GM23338 (cell line): Measurements from ENCODE around the gene FAM89B. TPM values are rescaled to one million over a fixed set of nuclear protein-coding genes. Genes with fewer than 3 reads are reported as not detected.

Experiments
- ATAC-seq: fragments of 200-7000 bp; cut with Tn5 transposase; 3 replicates; pipeline ENCODE4 v1.9.1; 2020
- DNase-seq: peaks from one replicate; pipeline ENCODE4 v3.0.0-alpha.2; 2015; ENCODE audit warnings: low spot score
- H2AFZ ChIP-seq: fragments of 200-600 bp; sonication (generic); 2 replicates; pipeline ENCODE4 v1.8.0; 2016; ENCODE audit warnings: antibody characterized with exemption, mild to moderate bottlenecking, moderate library complexity
- H3F3A ChIP-seq: fragments of 200-600 bp; sonication (generic); replicated peaks from 2 replicates; pipeline ENCODE4 v1.8.0; 2017; ENCODE audit warnings: antibody characterized with exemption, mixed run types, low read depth
- H3K27ac ChIP-seq: fragments of 200-600 bp; sonication (generic); 2 replicates; pipeline ENCODE4 v1.6.1; 2016; ENCODE audit warnings: low read depth
- H3K27me3 ChIP-seq: fragments of 200-600 bp; sonication (generic); 2 replicates; pipeline ENCODE4 v1.8.0; 2016; ENCODE audit warnings: mild to moderate bottlenecking, mixed run types, moderate library complexity; ENCODE audit not compliant: insufficient read depth
- H3K36me3 ChIP-seq: fragments of 200-600 bp; sonication (generic); 2 replicates; pipeline ENCODE4 v1.8.0; 2016; ENCODE audit warnings: mild to moderate bottlenecking; ENCODE audit not compliant: insufficient read depth
- H3K4me1 ChIP-seq: fragments of 200-600 bp; sonication (generic); 2 replicates; pipeline ENCODE4 v1.8.0; 2016; ENCODE audit warnings: mild to moderate bottlenecking, moderate library complexity; ENCODE audit not compliant: insufficient read depth
- H3K4me2 ChIP-seq: fragments of 200-600 bp; sonication (generic); 2 replicates; pipeline ENCODE4 v1.7.1; 2017; ENCODE audit warnings: mixed run types
- H3K4me3 ChIP-seq: fragments of 200-600 bp; sonication (generic); 2 replicates; pipeline ENCODE4 v1.6.1; 2016; ENCODE audit warnings: mixed run types
- H3K79me2 ChIP-seq: fragments of 200-600 bp; sonication (generic); replicated peaks from 2 replicates; pipeline ENCODE4 v1.8.0; 2017; ENCODE audit warnings: mild to moderate bottlenecking; ENCODE audit not compliant: insufficient read depth
- H3K9me2 ChIP-seq: fragments of 200-600 bp; sonication (generic); 2 replicates; pipeline ENCODE4 v1.8.0; 2017; ENCODE audit not compliant: insufficient read depth
- H4K20me1 ChIP-seq: fragments of 200-600 bp; sonication (generic); replicated peaks from 2 replicates; pipeline ENCODE4 v1.8.0; 2017; ENCODE audit warnings: mild to moderate bottlenecking; ENCODE audit not compliant: insufficient read depth
- H3K27ac Mint-ChIP-seq: 2 replicates; pipeline ENCODE4 v1.8.0; 2020; ENCODE audit warnings: inconsistent platforms, mild to moderate bottlenecking, moderate library complexity, mixed read lengths
- H3K27me3 Mint-ChIP-seq: 3 replicates; pipeline ENCODE4 v1.8.0; 2022; ENCODE audit warnings: low read depth, mild to moderate bottlenecking, moderate library complexity, mixed read lengths, inconsistent platforms; ENCODE audit not compliant: insufficient read depth, poor library complexity
- H3K36me3 Mint-ChIP-seq: 3 replicates; pipeline ENCODE4 v1.8.0; 2021; ENCODE audit warnings: low read depth, mild to moderate bottlenecking, inconsistent platforms, moderate library complexity, mixed read lengths
- H3K4me1 Mint-ChIP-seq: 3 replicates; pipeline ENCODE4 v1.8.0; 2020; ENCODE audit warnings: mild to moderate bottlenecking, inconsistent platforms, mixed read lengths
- H3K4me3 Mint-ChIP-seq: 3 replicates; pipeline ENCODE4 v1.8.0; 2021; ENCODE audit warnings: moderate library complexity, mild to moderate bottlenecking, inconsistent platforms, mixed read lengths
- H3K9me3 Mint-ChIP-seq: 3 replicates; pipeline ENCODE4 v1.8.0; 2020; ENCODE audit warnings: moderate library complexity, mild to moderate bottlenecking, inconsistent platforms, mixed read lengths
- EZH2 ChIP-seq: fragments of 200-600 bp; sonication (generic); IDR thresholded peaks from one replicate; pipeline ENCODE4 v1.8.0; 2017; ENCODE audit warnings: antibody characterized with exemption, mild to moderate bottlenecking, low read depth; ENCODE audit not compliant: unreplicated experiment
- POLR2AphosphoS5 ChIP-seq: IDR thresholded peaks from 2 replicates; pipeline ENCODE4 v1.6.1; 2016; ENCODE audit warnings: antibody characterized with exemption, low read depth
- ZNF331 ChIP-seq: fragments of 250-450 bp; sonication (Bioruptor Pico); IDR thresholded peaks from 2 replicates; pipeline ENCODE4 v1.5.0; 2020; ENCODE audit warnings: low read depth, mild to moderate bottlenecking, moderate library complexity
- polyA plus RNA-seq: library from polyadenylated mRNA; unstranded; fragments of >200 nt; fragmentation: Nextera tagmentation; extraction: Ambion mirVana; gene quantifications from 2 replicates; pipeline ENCODE4 v1.2.1, GENCODE V29; 2016
- total RNA-seq: library from RNA; depleted of rRNA; stranded (reverse); fragments of >200 nt; shearing (Covaris generic); gene quantifications from 2 replicates; pipeline ENCODE4 v1.2.3, GENCODE V29; 2014
- TF ChIP-seq, protein P1 (sequence below): IDR thresholded peaks from 2 replicates; pipeline ENCODE4 v1.6.1; 2016; ENCODE audit warnings: antibody characterized with exemption
- TF ChIP-seq, protein P2 (sequence below): IDR thresholded peaks from one replicate; pipeline ENCODE4 v1.6.1; 2018; ENCODE audit warnings: antibody characterized with exemption; ENCODE audit not compliant: unreplicated experiment
- TF ChIP-seq, protein P3 (sequence below): fragments of 250-450 bp; sonication (Bioruptor Pico); IDR thresholded peaks from 2 replicates; pipeline ENCODE4 v1.5.0; 2020; ENCODE audit warnings: mild to moderate bottlenecking, moderate library complexity

The FAM89B gene
- total and polyA plus RNA-seq, 2 experiments from 2014 or later = 13.0 to 18.2 TPM

DNA sequence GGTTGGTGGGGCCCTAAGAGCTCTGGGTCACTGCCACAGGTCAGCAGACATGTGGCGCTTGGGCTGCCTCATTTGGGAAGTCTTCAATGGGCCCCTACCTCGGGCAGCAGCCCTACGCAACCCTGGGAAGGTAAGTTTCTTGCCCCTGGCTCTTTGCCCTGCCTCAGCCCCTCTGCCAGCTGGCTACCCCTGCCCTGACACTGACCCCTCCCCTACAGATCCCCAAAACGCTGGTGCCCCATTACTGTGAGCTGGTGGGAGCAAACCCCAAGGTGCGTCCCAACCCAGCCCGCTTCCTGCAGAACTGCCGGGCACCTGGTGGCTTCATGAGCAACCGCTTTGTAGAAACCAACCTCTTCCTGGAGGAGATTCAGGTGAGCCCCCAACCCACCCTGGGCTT, 45.6 kb upstream of the FAM89B start:
- Mint-ChIP-seq H3K27ac (no peak overlapping the region), H3K4me3 (peak overlapping the region; percentile 80), H3K4me1 (peaks cover 13% of the 10 kb centered on the region), H3K9me3 (no peaks in the 10 kb centered on the region), H3K36me3 (peaks cover 32% of the 10 kb centered on the region), H3K27me3 (peaks cover 9% of the 10 kb centered on the region)
- TF ChIP-seq EZH2 (no peak), POLR2AphosphoS5 (no peak), ZNF331 (no peak)
- TF ChIP-seq, protein P1, sequence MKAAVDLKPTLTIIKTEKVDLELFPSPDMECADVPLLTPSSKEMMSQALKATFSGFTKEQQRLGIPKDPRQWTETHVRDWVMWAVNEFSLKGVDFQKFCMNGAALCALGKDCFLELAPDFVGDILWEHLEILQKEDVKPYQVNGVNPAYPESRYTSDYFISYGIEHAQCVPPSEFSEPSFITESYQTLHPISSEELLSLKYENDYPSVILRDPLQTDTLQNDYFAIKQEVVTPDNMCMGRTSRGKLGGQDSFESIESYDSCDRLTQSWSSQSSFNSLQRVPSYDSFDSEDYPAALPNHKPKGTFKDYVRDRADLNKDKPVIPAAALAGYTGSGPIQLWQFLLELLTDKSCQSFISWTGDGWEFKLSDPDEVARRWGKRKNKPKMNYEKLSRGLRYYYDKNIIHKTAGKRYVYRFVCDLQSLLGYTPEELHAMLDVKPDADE = no peak
- TF ChIP-seq, protein P2, sequence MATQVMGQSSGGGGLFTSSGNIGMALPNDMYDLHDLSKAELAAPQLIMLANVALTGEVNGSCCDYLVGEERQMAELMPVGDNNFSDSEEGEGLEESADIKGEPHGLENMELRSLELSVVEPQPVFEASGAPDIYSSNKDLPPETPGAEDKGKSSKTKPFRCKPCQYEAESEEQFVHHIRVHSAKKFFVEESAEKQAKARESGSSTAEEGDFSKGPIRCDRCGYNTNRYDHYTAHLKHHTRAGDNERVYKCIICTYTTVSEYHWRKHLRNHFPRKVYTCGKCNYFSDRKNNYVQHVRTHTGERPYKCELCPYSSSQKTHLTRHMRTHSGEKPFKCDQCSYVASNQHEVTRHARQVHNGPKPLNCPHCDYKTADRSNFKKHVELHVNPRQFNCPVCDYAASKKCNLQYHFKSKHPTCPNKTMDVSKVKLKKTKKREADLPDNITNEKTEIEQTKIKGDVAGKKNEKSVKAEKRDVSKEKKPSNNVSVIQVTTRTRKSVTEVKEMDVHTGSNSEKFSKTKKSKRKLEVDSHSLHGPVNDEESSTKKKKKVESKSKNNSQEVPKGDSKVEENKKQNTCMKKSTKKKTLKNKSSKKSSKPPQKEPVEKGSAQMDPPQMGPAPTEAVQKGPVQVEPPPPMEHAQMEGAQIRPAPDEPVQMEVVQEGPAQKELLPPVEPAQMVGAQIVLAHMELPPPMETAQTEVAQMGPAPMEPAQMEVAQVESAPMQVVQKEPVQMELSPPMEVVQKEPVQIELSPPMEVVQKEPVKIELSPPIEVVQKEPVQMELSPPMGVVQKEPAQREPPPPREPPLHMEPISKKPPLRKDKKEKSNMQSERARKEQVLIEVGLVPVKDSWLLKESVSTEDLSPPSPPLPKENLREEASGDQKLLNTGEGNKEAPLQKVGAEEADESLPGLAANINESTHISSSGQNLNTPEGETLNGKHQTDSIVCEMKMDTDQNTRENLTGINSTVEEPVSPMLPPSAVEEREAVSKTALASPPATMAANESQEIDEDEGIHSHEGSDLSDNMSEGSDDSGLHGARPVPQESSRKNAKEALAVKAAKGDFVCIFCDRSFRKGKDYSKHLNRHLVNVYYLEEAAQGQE = no peak
- TF ChIP-seq, protein P3, sequence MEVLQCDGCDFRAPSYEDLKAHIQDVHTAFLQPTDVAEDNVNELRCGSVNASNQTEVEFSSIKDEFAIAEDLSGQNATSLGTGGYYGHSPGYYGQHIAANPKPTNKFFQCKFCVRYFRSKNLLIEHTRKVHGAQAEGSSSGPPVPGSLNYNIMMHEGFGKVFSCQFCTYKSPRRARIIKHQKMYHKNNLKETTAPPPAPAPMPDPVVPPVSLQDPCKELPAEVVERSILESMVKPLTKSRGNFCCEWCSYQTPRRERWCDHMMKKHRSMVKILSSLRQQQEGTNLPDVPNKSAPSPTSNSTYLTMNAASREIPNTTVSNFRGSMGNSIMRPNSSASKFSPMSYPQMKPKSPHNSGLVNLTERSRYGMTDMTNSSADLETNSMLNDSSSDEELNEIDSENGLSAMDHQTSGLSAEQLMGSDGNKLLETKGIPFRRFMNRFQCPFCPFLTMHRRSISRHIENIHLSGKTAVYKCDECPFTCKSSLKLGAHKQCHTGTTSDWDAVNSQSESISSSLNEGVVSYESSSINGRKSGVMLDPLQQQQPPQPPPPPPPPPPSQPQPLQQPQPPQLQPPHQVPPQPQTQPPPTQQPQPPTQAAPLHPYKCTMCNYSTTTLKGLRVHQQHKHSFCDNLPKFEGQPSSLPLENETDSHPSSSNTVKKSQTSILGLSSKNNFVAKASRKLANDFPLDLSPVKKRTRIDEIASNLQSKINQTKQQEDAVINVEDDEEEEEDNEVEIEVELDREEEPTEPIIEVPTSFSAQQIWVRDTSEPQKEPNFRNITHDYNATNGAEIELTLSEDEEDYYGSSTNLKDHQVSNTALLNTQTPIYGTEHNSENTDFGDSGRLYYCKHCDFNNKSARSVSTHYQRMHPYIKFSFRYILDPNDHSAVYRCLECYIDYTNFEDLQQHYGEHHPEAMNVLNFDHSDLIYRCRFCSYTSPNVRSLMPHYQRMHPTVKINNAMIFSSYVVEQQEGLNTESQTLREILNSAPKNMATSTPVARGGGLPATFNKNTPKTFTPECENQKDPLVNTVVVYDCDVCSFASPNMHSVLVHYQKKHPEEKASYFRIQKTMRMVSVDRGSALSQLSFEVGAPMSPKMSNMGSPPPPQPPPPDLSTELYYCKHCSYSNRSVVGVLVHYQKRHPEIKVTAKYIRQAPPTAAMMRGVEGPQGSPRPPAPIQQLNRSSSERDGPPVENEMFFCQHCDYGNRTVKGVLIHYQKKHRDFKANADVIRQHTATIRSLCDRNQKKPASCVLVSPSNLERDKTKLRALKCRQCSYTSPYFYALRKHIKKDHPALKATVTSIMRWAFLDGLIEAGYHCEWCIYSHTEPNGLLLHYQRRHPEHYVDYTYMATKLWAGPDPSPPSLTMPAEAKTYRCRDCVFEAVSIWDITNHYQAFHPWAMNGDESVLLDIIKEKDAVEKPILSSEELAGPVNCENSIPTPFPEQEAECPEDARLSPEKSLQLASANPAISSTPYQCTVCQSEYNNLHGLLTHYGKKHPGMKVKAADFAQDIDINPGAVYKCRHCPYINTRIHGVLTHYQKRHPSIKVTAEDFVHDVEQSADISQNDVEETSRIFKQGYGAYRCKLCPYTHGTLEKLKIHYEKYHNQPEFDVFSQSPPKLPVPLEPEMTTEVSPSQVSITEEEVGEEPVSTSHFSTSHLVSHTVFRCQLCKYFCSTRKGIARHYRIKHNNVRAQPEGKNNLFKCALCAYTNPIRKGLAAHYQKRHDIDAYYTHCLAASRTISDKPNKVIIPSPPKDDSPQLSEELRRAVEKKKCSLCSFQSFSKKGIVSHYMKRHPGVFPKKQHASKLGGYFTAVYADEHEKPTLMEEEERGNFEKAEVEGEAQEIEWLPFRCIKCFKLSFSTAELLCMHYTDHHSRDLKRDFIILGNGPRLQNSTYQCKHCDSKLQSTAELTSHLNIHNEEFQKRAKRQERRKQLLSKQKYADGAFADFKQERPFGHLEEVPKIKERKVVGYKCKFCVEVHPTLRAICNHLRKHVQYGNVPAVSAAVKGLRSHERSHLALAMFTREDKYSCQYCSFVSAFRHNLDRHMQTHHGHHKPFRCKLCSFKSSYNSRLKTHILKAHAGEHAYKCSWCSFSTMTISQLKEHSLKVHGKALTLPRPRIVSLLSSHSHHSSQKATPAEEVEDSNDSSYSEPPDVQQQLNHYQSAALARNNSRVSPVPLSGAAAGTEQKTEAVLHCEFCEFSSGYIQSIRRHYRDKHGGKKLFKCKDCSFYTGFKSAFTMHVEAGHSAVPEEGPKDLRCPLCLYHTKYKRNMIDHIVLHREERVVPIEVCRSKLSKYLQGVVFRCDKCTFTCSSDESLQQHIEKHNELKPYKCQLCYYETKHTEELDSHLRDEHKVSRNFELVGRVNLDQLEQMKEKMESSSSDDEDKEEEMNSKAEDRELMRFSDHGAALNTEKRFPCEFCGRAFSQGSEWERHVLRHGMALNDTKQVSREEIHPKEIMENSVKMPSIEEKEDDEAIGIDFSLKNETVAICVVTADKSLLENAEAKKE = no peak
- Histone ChIP-seq H3K4me1 (peaks cover 3% of the 10 kb centered on the region), H3K27me3 (0 out of 2 replicates have a peak, but pooled peaks cover 5% of the 10 kb centered on the region), H3K79me2 (no peaks in the 10 kb centered on the region), H3K36me3 (no peaks in the 10 kb centered on the region; the same call in 1 of the 2 replicates), H4K20me1 (peaks cover 2% of the 10 kb centered on the region; the same call in 1 of the 2 replicates), H2AFZ (no peak overlapping the region), H3F3A (peaks cover 15% of the 10 kb centered on the region; the same call in 1 of the 2 replicates), H3K9me2 (no peaks in the 10 kb centered on the region), H3K27ac (no peak overlapping the region), H3K4me3 (no peak overlapping the region), H3K4me2 (no peak overlapping the region)
- ATAC-seq = no peak
- no peak for DNase-seq
